GM19193 (cell line): Measurements from ENCODE around the gene ESRRB.

ENCODE experiments used
- POLR2A ChIP-seq: IDR thresholded peaks from 4 replicates; pipeline ENCODE4 v1.6.1; 2011; ENCODE audit not compliant: insufficient read depth, insufficient read length; ENCODE audit errors: extremely low read depth

ESRRB gene

DNA sequence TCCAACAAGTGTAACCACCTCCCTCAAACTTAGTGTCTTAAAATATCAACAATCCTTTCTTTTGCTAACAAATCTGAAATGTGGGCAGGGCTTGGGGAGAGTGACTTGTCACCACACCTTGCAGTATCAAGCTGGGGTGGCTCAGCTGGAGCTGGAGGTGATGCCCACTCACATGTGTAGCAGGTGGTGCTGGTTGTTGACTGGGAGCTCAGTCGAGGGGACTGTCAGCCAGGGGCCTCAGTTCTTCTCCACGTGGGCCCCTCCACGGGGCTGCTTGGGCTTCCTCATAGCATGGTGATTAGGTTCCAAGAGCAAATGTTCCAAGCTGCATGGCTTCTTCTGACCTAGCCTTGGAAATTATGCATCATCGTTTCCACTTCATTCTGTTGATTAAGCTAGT, 32.6 kb upstream of the ESRRB start:
- TF ChIP-seq POLR2A = no peak

DNA sequence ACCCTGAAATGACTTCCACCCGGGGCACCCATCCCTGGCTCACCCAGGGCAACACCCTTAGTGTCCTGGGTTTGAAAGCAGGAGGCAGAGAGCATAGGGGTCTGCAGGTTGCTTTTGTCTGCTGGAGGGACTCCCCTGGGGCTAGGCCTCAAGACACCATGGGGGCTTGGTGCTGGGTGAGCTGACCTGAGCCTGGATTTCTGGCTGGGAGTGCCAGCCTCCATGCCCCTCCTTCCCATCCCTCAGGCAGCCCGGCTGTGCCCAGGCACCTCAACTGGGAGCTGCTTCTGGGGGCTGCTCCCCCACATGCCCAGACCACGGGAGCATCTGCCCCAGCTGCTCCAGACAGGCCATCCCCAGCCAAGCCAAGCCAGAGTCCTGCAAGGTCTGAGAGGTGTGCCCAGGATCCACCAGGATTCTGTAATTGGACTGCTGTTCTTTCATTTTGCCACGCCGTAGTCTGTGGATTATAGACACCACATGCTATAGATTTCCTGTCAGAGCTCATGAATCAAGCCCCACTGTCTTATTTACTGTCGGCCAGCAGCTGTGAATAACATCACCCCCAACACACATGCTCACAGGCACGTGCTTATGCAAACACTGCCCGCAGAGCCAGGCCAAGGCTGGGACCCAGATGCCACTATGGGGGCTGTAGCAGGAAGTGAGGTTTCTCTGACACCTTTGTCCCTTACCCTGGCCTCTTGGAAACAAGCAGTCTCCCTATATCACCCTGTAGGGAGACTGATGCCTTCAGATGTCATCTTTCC, 29.4 kb upstream of the ESRRB start:
- no peak for TF ChIP-seq POLR2A

DNA sequence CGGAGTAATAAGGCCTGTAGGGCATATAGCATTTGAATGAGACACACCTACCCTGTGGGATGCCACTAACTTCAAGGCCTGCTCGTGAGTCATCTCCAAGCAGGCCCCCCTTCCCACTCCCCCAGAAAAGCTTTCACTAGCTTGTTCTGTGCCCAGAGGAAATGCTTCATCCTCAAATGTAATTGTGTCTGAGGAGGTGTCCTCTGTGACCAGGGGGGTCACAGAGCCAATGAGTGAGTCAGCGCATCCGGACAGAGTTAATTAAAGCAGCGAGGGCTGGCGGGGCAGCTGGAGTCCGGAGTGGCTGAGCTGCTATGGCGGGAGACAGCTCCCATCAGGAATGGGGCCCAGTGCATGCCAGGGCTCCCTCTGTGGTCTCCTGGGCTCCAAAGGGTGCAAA, 27.0 kb upstream of the ESRRB start:
- TF ChIP-seq POLR2A = no peak

DNA sequence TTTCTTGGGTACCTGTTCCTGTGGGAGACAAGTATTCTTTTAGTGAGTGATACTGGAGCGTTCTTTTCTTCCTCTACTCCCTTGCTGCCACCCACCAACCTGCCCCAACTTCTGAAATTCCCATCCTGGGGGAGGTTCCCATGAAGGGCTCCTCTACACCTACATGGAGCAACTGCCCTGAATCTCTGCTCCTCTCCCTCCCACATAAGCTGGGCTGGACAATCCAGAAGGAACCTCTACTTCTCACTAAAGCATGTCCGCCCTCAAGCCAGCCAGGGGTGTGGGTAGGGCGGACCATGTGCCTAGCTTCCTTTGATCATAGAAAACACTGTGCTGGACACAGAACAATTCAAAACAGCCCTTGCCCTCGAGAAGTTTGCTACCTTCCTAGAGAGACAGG, 25.9 kb upstream of the ESRRB start:
- TF ChIP-seq POLR2A = no peak

DNA sequence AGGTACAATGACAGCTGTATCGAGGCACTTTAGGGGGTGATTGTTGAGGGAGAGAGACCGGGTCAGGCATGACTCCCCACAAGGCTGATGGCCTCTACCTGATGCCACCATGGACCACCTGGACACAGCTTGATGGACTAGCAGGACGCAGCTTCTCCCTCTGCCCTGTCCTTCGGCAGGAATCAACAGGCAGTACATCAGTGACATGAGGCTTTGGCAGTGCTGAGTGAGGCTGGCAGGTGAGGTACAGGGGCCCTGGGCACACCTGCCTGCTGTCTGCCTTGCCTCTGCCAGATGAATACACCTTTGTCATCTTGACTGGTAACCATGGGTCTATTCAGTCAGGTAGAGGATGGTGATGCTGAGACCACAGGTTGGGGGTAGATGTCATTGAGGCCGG, 25.3 kb upstream of the ESRRB start:
- TF ChIP-seq POLR2A = no peak

DNA sequence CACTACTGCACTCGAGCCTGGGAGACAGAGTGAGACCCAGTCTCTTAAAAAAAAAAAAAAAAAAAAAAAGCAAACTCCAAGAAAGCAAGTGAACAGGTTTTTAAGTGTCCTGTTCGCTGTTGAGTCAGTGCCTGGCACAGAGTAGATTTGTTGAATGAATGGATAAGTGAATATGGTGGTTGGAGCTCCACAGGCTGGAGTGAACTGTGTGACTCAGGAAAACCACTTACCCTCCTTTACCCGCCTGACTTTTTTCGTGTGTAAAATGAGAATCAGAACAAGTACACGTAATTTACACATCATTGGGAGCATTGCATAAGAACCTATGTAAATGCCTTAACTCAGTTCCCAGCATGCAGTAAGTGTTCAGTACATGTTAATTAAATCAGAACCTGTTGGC, 24.0 kb upstream of the ESRRB start:
- TF ChIP-seq POLR2A = no peak

DNA sequence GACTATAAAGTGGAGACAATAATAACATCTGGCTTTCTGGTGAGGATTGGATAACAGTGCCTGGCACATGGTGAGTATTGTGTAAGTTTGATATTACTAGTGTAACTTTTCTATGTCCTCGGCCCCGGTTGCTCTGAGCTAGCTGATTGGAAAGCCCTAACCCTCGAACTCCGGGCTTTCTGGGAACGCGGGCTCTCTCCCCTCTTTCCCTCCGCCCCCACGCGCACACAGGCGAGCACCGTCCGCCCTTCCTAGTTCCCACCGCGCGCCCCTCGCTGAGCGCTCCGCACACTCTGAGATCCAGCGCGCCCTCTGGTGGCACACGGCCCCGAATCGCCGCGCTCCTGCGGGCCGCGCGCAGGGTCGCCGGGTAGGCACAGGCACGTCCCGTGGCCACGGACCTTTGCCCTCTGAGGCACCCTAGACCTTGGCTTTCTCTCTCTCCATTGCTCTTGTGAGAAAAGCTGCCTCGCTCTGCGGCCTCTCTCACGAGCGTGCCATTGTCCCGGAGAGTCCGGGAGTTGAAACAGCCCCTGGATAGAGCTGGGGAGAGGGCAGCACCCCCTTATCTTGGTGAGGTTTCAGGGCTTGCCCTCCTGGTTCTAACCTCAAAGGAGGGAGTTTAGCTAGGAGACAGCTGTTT, 23.2 kb upstream of the ESRRB start:
- no peak for TF ChIP-seq POLR2A

DNA sequence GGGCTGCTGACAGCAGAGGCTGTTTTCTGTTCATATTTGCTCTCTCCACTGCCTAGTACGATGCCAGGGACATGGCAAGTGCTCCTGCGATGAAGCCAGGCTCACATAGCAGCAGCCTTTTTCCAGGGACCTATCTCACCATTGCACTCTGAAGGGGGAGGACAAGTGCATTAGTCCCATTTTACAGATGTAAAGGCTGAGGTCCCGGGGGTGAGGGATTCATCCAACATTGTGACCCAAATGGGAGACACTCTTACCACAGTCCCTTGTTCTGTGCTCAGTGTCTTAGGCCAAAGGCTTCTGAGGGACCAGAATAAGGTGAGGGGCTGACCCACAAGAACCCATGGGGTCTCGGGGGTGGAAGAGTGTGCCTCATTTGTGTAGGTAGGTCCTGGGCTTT, 21.6 kb upstream of the ESRRB start:
- TF ChIP-seq POLR2A = no peak

DNA sequence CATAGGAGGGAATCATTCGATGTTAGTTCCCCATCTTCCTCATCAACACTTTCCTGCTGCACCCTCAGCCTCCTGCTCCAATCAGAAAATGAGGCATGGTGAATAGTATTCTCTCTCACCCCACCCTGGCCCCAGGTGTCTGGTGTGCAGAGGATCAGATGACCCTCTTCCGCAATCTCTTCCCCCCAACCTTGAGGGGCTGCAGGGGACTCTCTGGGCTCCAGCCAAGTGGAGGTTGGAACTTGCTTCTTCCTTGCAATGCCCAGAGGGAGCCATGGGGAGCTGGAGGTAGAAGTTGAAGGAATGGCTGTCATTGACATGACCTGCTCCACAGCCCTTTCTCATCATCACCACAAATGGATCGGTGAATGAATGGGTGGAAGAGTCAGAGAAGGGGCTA, 20.2 kb upstream of the ESRRB start:
- no peak for TF ChIP-seq POLR2A

DNA sequence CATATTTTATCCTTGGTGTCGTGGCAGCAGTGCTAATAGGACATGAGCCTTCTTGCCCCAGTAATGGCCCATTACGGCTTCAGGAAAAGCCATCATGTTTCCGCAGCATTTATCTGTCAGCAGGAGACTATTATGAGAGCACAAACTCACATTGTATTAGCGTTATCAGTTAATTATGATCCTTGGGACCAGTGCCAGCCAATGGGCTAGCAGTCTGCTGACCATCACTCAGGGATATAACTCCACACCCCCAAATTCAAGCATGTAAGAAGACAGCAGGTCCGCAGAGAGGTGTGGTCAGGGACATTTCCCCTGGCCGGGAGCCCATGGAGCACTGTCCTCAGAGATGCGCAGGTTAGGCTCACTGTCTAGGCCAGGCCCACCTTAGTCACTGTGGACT, 4.9 kb upstream of the ESRRB start:
- no peak for TF ChIP-seq POLR2A

DNA sequence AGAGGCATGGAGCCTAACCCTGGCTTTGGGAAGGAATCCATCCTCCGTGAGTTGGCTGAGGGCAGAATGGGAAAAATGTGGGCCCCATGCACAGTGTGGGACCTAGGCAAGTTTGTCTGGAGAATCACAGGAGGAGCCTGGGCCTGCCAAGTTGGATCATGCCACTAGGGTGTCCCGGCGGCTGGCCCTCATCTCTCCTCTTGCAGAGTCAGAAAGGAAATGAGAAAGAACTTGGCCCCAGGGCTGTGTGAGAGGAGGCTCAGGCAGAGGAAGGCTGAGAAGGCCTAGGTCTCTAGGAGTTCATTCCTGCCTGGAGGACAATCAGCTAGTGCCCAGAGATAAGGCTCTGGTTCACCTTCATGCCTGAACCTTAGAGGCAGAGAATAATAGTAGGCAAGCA, 2.5 kb upstream of the ESRRB start:
- no peak for TF ChIP-seq POLR2A

DNA sequence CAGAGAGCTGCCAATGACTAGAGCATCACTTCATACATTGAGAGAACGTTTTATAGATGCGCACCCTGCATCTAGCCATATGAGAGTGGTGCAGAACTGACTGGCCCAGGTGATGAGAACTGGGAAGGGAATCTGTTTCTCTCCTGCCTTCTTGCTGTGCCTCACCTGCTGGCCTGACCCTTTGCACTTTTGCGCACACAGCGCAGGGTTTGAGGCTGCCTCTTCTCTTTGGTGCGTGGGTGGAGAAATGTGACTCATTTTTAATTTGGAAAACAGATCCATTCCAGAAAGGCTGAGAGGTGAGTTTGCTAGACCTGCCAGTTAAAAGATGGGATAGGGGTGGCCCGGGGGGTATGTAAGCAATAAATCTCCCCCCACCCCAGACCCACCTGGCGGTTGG, 453 bp upstream of the ESRRB start:
- no peak for TF ChIP-seq POLR2A

DNA sequence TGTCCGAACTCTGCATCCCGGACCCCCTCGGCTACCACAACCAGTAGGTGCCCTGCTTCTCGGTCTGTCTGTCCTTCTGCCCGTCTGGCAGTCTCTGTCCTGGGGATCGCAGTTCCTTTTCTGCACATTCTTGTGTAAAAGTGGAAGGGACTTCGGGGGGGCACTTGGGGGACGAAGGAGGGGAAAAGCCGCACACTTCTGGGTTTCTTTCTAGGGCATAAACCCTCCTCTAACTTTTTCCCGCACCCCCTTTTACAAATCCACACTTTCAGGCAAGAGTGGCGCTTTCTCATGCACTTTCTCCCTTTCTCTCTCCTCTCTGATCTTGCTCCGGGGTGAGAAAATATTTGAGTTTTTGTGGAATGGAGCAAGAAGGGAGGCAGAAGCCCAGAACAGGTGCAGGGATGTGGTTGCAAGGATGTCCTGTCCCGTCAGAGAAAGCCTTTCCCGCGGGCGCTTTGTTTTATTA, 506 bp downstream of the ESRRB start:
- no peak for TF ChIP-seq POLR2A

DNA sequence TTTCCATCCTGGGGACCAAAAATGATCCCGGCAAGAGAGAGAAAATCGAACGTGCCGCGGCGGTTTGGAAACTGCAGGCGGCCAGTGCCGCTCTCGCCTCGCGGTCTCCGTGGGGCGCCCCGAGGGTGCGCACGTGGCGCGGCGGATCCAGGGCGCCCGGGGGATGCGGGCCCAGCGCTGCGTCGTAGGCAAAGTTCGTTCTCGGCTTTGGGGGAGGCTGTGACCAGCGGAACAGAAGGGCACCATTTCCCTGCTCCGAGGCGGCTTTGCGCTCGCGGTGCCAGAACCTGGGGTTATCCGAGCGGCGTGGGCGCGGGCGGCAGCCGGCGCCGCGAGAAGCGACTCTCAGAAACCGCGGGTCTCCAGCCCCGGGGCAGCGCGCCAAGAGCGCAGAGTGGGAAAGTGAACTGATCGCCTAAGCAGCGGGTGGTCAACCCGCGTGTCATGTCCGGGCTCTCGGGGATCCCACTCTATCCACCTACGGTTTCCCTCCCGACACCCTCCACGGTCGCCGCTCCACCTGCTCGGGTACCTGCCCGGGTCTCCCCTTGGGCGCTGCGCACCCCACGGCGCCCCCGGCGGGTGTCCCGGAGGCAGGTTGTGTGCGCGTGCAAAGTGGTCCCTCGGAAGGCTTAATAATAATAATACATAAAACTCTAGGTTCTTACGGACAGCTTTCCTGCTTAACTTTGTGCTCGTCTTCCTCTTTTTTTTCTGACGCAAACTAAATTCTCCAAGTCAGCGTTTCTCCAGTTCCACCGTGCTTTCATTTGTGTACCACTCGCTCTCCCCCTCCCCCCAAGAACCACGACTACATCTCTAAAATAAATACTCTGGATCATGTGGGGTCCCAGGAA, 1.2 kb downstream of the ESRRB start:
- TF ChIP-seq POLR2A = no peak

DNA sequence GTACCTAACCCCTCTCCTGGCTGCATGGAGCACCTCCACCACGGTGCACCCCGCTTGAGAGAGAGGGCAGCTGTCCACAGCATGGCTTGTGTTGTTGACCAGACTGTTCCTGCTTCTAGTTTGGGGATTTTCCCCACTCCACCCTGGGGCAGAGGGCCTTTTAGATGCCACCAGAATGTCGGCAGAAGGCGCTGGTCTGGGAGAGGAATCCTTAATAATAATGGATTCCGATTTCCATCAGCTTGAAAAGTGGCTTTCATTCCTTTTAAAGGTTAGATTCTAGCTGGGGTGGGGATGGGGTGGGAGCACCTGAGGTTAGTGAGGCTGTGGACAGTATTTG, 1.8 kb downstream of the ESRRB start:
- TF ChIP-seq POLR2A = no peak

DNA sequence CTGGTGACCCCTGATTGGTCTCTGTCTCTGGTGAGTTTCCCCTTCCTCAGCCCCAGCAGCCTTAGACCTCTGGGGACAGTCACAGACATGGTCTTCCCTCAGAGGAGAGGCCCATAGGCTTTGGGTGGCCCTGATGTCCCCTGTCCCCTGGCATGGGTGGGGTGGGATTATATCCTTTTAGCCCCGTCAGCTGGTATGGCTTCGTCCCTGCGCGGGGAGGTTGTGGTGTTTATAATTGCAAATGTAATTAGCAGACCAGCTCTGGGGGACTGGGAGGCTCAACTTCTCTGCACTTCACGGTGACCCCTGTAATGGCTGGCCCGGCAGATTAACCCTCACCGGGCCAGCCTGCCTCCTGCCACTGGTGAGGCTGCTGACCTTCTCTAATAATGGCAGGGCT, 5.1 kb downstream of the ESRRB start:
- TF ChIP-seq POLR2A = no peak
